IMR-90 (cell line): ENCODE measurements around the gene SF3B2. TPM values are rescaled to one million over a fixed set of nuclear protein-coding genes. Genes with fewer than 3 reads are reported as not detected.

Experiments used
- ATAC-seq: fragments of 200-7000 bp; cut with Tn5 transposase; 2 replicates; pipeline ENCODE4 v1.9.1; 2020; ENCODE audit warnings: low read depth, mild to moderate bottlenecking, moderate library complexity
- BruUV-seq: library from RNA; stranded (reverse); fragments of 400-500 nt; replicated peaks from 2 replicates; lab custom pipeline; 2021; lab: Mats Ljungman, UMichigan
- CTCF ChIA-PET: fragments of 300-600 bp; formaldehyde crosslinking; extraction: SDS; loops from one replicate; lab custom pipeline; 2021; ENCODE audit warnings: antibody characterized with exemption; lab: Yijun Ruan, JAX
- POLR2A ChIA-PET: fragments of 300-600 bp; sonication (Branson Sonifier 250); formaldehyde crosslinking; loops from one replicate; lab custom pipeline; 2022; ENCODE audit warnings: antibody characterized with exemption; ENCODE audit not compliant: unreplicated experiment; lab: Charles Lee
- DNase-seq: peaks from one replicate; pipeline ENCODE4 v3.0.0; 2013
- H2AFZ ChIP-seq: replicated peaks from 2 replicates; pipeline ENCODE3; 2013; ENCODE audit warnings: low read length, mild to moderate bottlenecking; ENCODE audit not compliant: poor library complexity
- H2AK5ac ChIP-seq: 2 replicates; pipeline ENCODE4 v1.6.1; 2013; ENCODE audit warnings: low read depth, low read length, inconsistent platforms
- H2AK9ac ChIP-seq: replicated peaks from 2 replicates; pipeline ENCODE3; 2013; ENCODE audit warnings: mild to moderate bottlenecking, low read depth, low read length, moderate library complexity; ENCODE audit not compliant: poor library complexity
- H2BK120ac ChIP-seq: 2 replicates; pipeline ENCODE4 v1.6.1; 2013; ENCODE audit warnings: low read depth, low read length, inconsistent platforms
- H2BK15ac ChIP-seq: 3 replicates; pipeline ENCODE4 v1.6.1; 2013; ENCODE audit warnings: low read depth, low read length, inconsistent platforms
- H2BK20ac ChIP-seq: 2 replicates; pipeline ENCODE4 v1.6.1; 2013; ENCODE audit warnings: low read depth, mild to moderate bottlenecking, inconsistent platforms, low read length, moderate library complexity
- H2BK5ac ChIP-seq: 2 replicates; pipeline ENCODE4 v1.6.1; 2013; ENCODE audit warnings: mild to moderate bottlenecking, low read depth, low read length, inconsistent platforms; ENCODE audit not compliant: poor library complexity, severe bottlenecking
- H3K14ac ChIP-seq: replicated peaks from 2 replicates; pipeline ENCODE4 v1.6.1; 2013; ENCODE audit warnings: low read depth, low read length, inconsistent platforms
- H3K18ac ChIP-seq: 2 replicates; pipeline ENCODE4 v1.6.1; 2013; ENCODE audit warnings: low read depth, low read length, control low read depth
- H3K23ac ChIP-seq: 2 replicates; pipeline ENCODE4 v1.6.1; 2013; ENCODE audit warnings: low read depth, low read length, inconsistent platforms
- H3K27ac ChIP-seq: 2 replicates; pipeline ENCODE4 v1.5.1; 2013; ENCODE audit warnings: mild to moderate bottlenecking, control low read depth, low read length; ENCODE audit not compliant: insufficient read depth
- H3K27me3 ChIP-seq: 2 replicates; pipeline ENCODE4 v1.6.1; 2013; ENCODE audit warnings: low read length; ENCODE audit not compliant: control insufficient read depth, insufficient read depth
- H3K36me3 ChIP-seq: 2 replicates; pipeline ENCODE4 v1.6.1; 2013; ENCODE audit warnings: low read length, mixed read lengths; ENCODE audit not compliant: control insufficient read depth, insufficient read depth
- H3K4ac ChIP-seq: 2 replicates; pipeline ENCODE4 v1.6.1; 2013; ENCODE audit warnings: low read depth, low read length, inconsistent platforms
- H3K4me1 ChIP-seq: 2 replicates; pipeline ENCODE4 v1.6.1; 2013; ENCODE audit warnings: low read length, mixed read lengths; ENCODE audit not compliant: control insufficient read depth, insufficient read depth
- H3K4me2 ChIP-seq: 2 replicates; pipeline ENCODE4 v1.6.1; 2013; ENCODE audit warnings: low read depth, mild to moderate bottlenecking, control low read depth, low read length, moderate library complexity
- H3K4me3 ChIP-seq: 2 replicates; pipeline ENCODE4 v1.5.1; 2013; ENCODE audit warnings: low read depth, mild to moderate bottlenecking, control low read depth, low read length, moderate library complexity; ENCODE audit not compliant: insufficient read depth
- H3K56ac ChIP-seq: 2 replicates; pipeline ENCODE4 v1.6.1; 2013; ENCODE audit warnings: low read length, inconsistent platforms; ENCODE audit not compliant: insufficient read depth; ENCODE audit errors: extremely low read depth
- H3K79me1 ChIP-seq, 2 experiments: 2 replicates each; pipeline ENCODE4 v1.6.1; 2013; ENCODE audit warnings: low read length in 2 of 2, inconsistent platforms in 1 of 2, low read depth in 1 of 2
- H3K9ac ChIP-seq: 2 replicates; pipeline ENCODE4 v1.6.1; 2013; ENCODE audit warnings: low read depth, low read length, control low read depth
- H3K9me1 ChIP-seq: 2 replicates; pipeline ENCODE4 v1.6.1; 2013; ENCODE audit warnings: low read length, inconsistent platforms; ENCODE audit not compliant: insufficient read depth
- H3K9me3 ChIP-seq: 2 replicates; pipeline ENCODE4 v1.6.1; 2013; ENCODE audit warnings: low read length; ENCODE audit not compliant: control insufficient read depth, insufficient read depth
- H4K20me1 ChIP-seq: 2 replicates; pipeline ENCODE4 v1.6.1; 2013; ENCODE audit warnings: low read length, inconsistent platforms; ENCODE audit not compliant: insufficient read depth
- H4K5ac ChIP-seq: 2 replicates; pipeline ENCODE4 v1.6.1; 2013; ENCODE audit warnings: mild to moderate bottlenecking, low read depth, low read length, control low read depth
- H4K8ac ChIP-seq, 2 experiments: 2 replicates each; pipeline ENCODE4 v1.6.1; 2013; ENCODE audit warnings: low read depth in 2 of 2, low read length in 2 of 2, control low read depth in 1 of 2, inconsistent platforms in 1 of 2
- H4K91ac ChIP-seq: 2 replicates; pipeline ENCODE4 v1.6.1; 2013; ENCODE audit warnings: low read depth, low read length, inconsistent platforms; ENCODE audit not compliant: insufficient read depth
- BHLHE40 ChIP-seq: fragments of 150-350 bp; IDR thresholded peaks from 2 replicates; pipeline ENCODE4 v1.6.1; 2016; ENCODE audit warnings: mild to moderate bottlenecking, low read depth, low read length
- CHD1 ChIP-seq: IDR thresholded peaks from 2 replicates; pipeline ENCODE4 v1.6.1; 2012; ENCODE audit warnings: low read depth, low read length, improper control_type of control experiment
- FOS ChIP-seq: fragments of 150-350 bp; IDR thresholded peaks from 2 replicates; pipeline ENCODE4 v1.6.1; 2016; ENCODE audit warnings: low read depth, low read length
- MAFK ChIP-seq: IDR thresholded peaks from 2 replicates; pipeline ENCODE4 v1.6.1; 2012; ENCODE audit warnings: low read depth, low read length, improper control_type of control experiment
- MAZ ChIP-seq: IDR thresholded peaks from 2 replicates; pipeline ENCODE4 v1.6.1; 2012; ENCODE audit warnings: low read depth, mild to moderate bottlenecking, low read length, improper control_type of control experiment, moderate library complexity, borderline replicate concordance
- MXI1 ChIP-seq: IDR thresholded peaks from 2 replicates; pipeline ENCODE4 v1.6.1; 2012; ENCODE audit warnings: low read depth, mild to moderate bottlenecking, low read length, moderate library complexity, borderline replicate concordance
- POLR2A ChIP-seq: IDR thresholded peaks from 2 replicates; pipeline ENCODE4 v1.6.1; 2012; ENCODE audit warnings: mild to moderate bottlenecking, low read depth, low read length
- RAD21 ChIP-seq: IDR thresholded peaks from 2 replicates; pipeline ENCODE4 v1.6.1; 2012; ENCODE audit warnings: low read length, improper control_type of control experiment
- WGBS, 2 experiments: methylation state at CpG; one replicate each; pipeline versions ENCODE4 v1.1.5 to v1.1.7; 2013; ENCODE audit warnings: missing lambda C conversion rate in 2 of 2; ENCODE audit not compliant: insufficient read length in 1 of 2; ENCODE audit errors: extremely low coverage in 2 of 2; 5-methylcytosine and 5-hydroxymethylcytosine counted together
- dilution Hi-C: fragments of 300-500 bp; cut with HindIII; formaldehyde crosslinking; loops from one replicate; pipeline ENCODE4 v1.14.3; 2018; ENCODE audit warnings: low sequenced_read_pairs; ENCODE audit not compliant: unreplicated experiment
- in situ Hi-C: fragments of 300-500 bp; cut with MboI; formaldehyde crosslinking; loops from 3 replicates; pipeline ENCODE4 v1.14.3; 2019; ENCODE audit warnings: low sequenced_read_pairs, inconsistent platforms, mixed read lengths
- intact Hi-C: fragments of 100-400 bp; cut with micrococcal nuclease; formaldehyde crosslinking; loops from 2 replicates; pipeline ENCODE4 v1.10.0; 2022
- polyA plus RNA-seq, 3 experiments: library from polyadenylated mRNA; depleted of rRNA; stranded (reverse); fragments of >200 nt; gene quantifications; 2 replicates each; pipeline ENCODE4 v1.2.3, GENCODE V29; 2012; ENCODE audit warnings: low replicate concordance in 1 of 3
- total RNA-seq: library from RNA; depleted of rRNA; stranded (reverse); fragments of >200 nt; gene quantifications from 2 replicates; pipeline ENCODE4 v1.2.3, GENCODE V29; 2012
- TF ChIP-seq, protein P1 (sequence below): fragments of 150-350 bp; IDR thresholded peaks from 2 replicates; pipeline ENCODE4 v1.6.1; 2017; ENCODE audit warnings: mild to moderate bottlenecking, antibody characterized with exemption, low read length, low read depth

SF3B2 gene
- total and polyA plus RNA-seq, 2 of the 4 experiments (the other 2 are of a cell fraction) = 120 to 122 TPM

- TF ChIP-seq MXI1 = no peak
Observed at GRCh38 chr11:66048547-66049323, 3.4 kb upstream of the SF3B2 start, which contains the start of gene GAL3ST3 (continued).

- POLR2A ChIA-PET = no interaction called here
- peak overlapping the region; percentile 95 for H2AFZ ChIP-seq
- peak overlapping the region; percentile 89; the same call in 1 of the 2 replicates for H3K14ac ChIP-seq
- ATAC-seq (no peak), DNase-seq (no peak)
- peak overlapping the region; percentile 84 for H3K4ac ChIP-seq
- peak overlapping the region; percentile 76; the same call in 1 of the 2 replicates for H3K9ac ChIP-seq
- WGBS, 2 experiments = no CpG with 5 or more reads among the region's 5 CpGs
- peaks cover 11% of the 10 kb centered on the region; the same call in 1 of the 2 replicates for H4K20me1 ChIP-seq
- peak overlapping the region; percentile 92 for H2AK5ac ChIP-seq
- 0 out of 2 replicates have a peak overlapping the region, but pooled peaks have one; percentile 19 for H3K56ac ChIP-seq
- peak overlapping the region; percentile 83 for H4K5ac ChIP-seq
- peak overlapping the region; percentile 99 for H2AK9ac ChIP-seq
- CTCF ChIA-PET = interaction anchor here (2.1 kb wide), 1 partner anchor 18 kb away, joined by 11 read pairs; no protein-coding TSS in a partner anchor
- H3K18ac ChIP-seq = no peak overlapping the region
- peaks cover 13 to 37% of the 10 kb centered on the region in 2 experiments for H3K79me1 ChIP-seq
- peak overlapping the region; percentile 76 for H4K91ac ChIP-seq
- H3K4me3 ChIP-seq = no peak overlapping the region
- H3K9me3 ChIP-seq = no peaks in the 10 kb centered on the region
- 0 out of 2 replicates have a peak, but pooled peaks cover 7% of the 10 kb centered on the region for H3K9me1 ChIP-seq
- 0 out of 3 replicates have a peak overlapping the region, but pooled peaks have one; percentile 50 for H2BK15ac ChIP-seq
- H3K27me3 ChIP-seq = peaks cover 23% of the 10 kb centered on the region; the same call in 1 of the 2 replicates
- intact Hi-C loops (no loop called here), in situ Hi-C loops (no loop called here), dilution Hi-C loops (no loop called here)
- no peak overlapping the region for H2BK120ac ChIP-seq
- H3K4me2 ChIP-seq = no peak overlapping the region
- peak overlapping the region; percentile 58; the same call in 1 of the 2 replicates for H3K27ac ChIP-seq
- BruUV-seq = no TSS peak
- peak overlapping the region; percentile 92 to 97 for H4K8ac ChIP-seq
- H2BK20ac ChIP-seq = no peak overlapping the region
- peak overlapping the region; percentile 81; the same call in 1 of the 2 replicates for H3K23ac ChIP-seq
- peaks cover 11% of the 10 kb centered on the region for H3K36me3 ChIP-seq
- TF ChIP-seq CHD1 (no peak), MAZ (no peak), FOS (no peak), RAD21 (no peak), BHLHE40 (no peak), POLR2A (no peak), MXI1 (no peak), MAFK (no peak)
- TF ChIP-seq, protein P1, sequence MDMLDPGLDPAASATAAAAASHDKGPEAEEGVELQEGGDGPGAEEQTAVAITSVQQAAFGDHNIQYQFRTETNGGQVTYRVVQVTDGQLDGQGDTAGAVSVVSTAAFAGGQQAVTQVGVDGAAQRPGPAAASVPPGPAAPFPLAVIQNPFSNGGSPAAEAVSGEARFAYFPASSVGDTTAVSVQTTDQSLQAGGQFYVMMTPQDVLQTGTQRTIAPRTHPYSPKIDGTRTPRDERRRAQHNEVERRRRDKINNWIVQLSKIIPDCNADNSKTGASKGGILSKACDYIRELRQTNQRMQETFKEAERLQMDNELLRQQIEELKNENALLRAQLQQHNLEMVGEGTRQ = no peak
- peaks cover 8% of the 10 kb centered on the region for H3K4me1 ChIP-seq
- peak overlapping the region; percentile 48 for H2BK5ac ChIP-seq
Observed at GRCh38 chr11:66050581-66051231, 1.5 kb upstream of the SF3B2 start.
